GM18519 (cell line): ENCODE results near the gene CCDC57.
"Not testable (repeated sequence)": the region's sequence is repeated elsewhere in the genome, so short reads cannot be mapped to it uniquely, and the experiment has no call there.

Experiments
- ATAC-seq: cut with Tn5 transposase; IDR thresholded peaks from one replicate; pipeline ENCODE4 v1.9.1; 2021; ENCODE audit warnings: mild to moderate bottlenecking, moderate library complexity; ENCODE audit not compliant: unreplicated experiment, low FRiP score

Gene CCDC57

GRCh38 chr17:82156284-82156925 lies 56.2 kb downstream of the CCDC57 start:
- ATAC-seq: no peak

- ATAC-seq: no peak
These were observed 57.0 kb downstream of the CCDC57 start for GRCh38 chr17:82155606-82156005.

- ATAC-seq: no peak
These were observed 57.7 kb downstream of the CCDC57 start for GRCh38 chr17:82154881-82155331.

GRCh38 chr17:82153745-82154375 lies 58.8 kb downstream of the CCDC57 start:
- ATAC-seq: no peak

GRCh38 chr17:82153295-82153691 lies 59.3 kb downstream of the CCDC57 start:
- ATAC-seq: no peak

GRCh38 chr17:82152556-82153294 lies 59.9 kb downstream of the CCDC57 start:
- ATAC-seq: no peak

- no peak for ATAC-seq
These were observed 60.5 kb downstream of the CCDC57 start for GRCh38 chr17:82152114-82152513.

GRCh38 chr17:82151106-82151957 lies 61.3 kb downstream of the CCDC57 start:
- no peak for ATAC-seq

- ATAC-seq: no peak
These were observed 63.1 kb downstream of the CCDC57 start for GRCh38 chr17:82149401-82150099.

GRCh38 chr17:82148997-82149396 lies 63.6 kb downstream of the CCDC57 start:
- no peak for ATAC-seq

- ATAC-seq: no peak
These were observed 64.6 kb downstream of the CCDC57 start for GRCh38 chr17:82148011-82148410.

- ATAC-seq: no peak
These were observed 65.7 kb downstream of the CCDC57 start for GRCh38 chr17:82146663-82147654.

GRCh38 chr17:82145550-82146155 lies 67.0 kb downstream of the CCDC57 start:
- no peak for ATAC-seq

- no peak for ATAC-seq
These were observed 69.3 kb downstream of the CCDC57 start for GRCh38 chr17:82143333-82143732.

- not testable (repeated sequence) for ATAC-seq
These were observed 72.7 kb downstream of the CCDC57 start for GRCh38 chr17:82139961-82140360.

- no peak for ATAC-seq
These were observed 74.1 kb downstream of the CCDC57 start for GRCh38 chr17:82138511-82138992.

GRCh38 chr17:82134101-82134500 lies 78.5 kb downstream of the CCDC57 start:
- no peak for ATAC-seq
